Fibroblast of lung (primary cell): ENCODE measurements around the gene FYN.

ENCODE experiments used
- EZH2 ChIP-seq: IDR thresholded peaks from 2 replicates; pipeline ENCODE4 v1.5.1; 2012; ENCODE audit warnings: low read length, control low read depth, mild to moderate bottlenecking; ENCODE audit errors: missing control alignments
- TF ChIP-seq, protein P1 (sequence below), 2 donors: IDR thresholded peaks in 1 of 2; conservative IDR thresholded peaks in 1 of 2; 1 replicate in 1 of 2; 2 replicates in 1 of 2; pipeline ENCODE4 v1.5.1; 2011 to 2012; ENCODE audit warnings: low read length in 2 of 2, control low read depth in 1 of 2, inconsistent platforms in 1 of 2, low read depth in 1 of 2, mild to moderate bottlenecking in 1 of 2

DNA sequence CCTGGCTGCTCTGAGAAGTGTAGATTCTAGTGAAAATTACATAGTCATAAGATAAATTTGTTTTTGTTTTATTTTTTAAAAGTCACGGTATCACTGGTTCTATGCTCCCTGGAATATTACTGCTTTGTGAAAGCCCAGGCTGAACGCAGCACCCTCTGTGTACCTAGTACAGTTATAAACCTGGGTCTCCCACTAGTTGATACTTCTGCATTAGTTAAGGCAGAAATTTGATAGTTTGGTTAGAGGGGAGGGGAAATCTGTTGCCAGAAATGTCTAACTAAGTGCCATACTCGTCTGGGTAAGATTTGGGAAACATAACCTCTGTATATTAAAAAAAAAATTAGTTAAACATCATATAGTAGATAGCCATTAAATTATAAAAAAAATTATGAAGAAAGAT is 156.9 kb downstream of the FYN start:
- TF ChIP-seq EZH2, result no peak
- TF ChIP-seq, protein P1, sequence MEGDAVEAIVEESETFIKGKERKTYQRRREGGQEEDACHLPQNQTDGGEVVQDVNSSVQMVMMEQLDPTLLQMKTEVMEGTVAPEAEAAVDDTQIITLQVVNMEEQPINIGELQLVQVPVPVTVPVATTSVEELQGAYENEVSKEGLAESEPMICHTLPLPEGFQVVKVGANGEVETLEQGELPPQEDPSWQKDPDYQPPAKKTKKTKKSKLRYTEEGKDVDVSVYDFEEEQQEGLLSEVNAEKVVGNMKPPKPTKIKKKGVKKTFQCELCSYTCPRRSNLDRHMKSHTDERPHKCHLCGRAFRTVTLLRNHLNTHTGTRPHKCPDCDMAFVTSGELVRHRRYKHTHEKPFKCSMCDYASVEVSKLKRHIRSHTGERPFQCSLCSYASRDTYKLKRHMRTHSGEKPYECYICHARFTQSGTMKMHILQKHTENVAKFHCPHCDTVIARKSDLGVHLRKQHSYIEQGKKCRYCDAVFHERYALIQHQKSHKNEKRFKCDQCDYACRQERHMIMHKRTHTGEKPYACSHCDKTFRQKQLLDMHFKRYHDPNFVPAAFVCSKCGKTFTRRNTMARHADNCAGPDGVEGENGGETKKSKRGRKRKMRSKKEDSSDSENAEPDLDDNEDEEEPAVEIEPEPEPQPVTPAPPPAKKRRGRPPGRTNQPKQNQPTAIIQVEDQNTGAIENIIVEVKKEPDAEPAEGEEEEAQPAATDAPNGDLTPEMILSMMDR (conservative IDR thresholded peaks at IDR 0.05 in 1 of 2, IDR thresholded peaks at IDR 0.05 in 1 of 2; ENCODE audit: low read depth in 1 of 2, low read length in 2 of 2), result no peak
